A549 (cell line): ENCODE data around the gene ZNF821. TPM values are rescaled to one million over a fixed set of nuclear protein-coding genes. Genes with fewer than 3 reads are reported as not detected.
A peak's percentile ranks its signal among the peaks of the same experiment; 100 is the strongest.

Experiments
- ATAC-seq, 2 experiments: fragments of 200-7000 bp in 1 of 2; fragments of >200 bp in 1 of 2; cut with Nextera tagmentation in 1 of 2; cut with Tn5 transposase in 1 of 2; 3 replicates each; pipeline versions ENCODE4 v1.8.0 to v1.9.1; 2018 to 2020; ENCODE audit warnings: mild to moderate bottlenecking in 1 of 2, moderate library complexity in 1 of 2
- CTCF ChIA-PET: fragments of 300-600 bp; sonication (Branson Sonifier 250); formaldehyde crosslinking; extraction: SDS; loops from one replicate; lab custom pipeline; 2021; ENCODE audit warnings: antibody characterized with exemption, inconsistent platforms; lab: Yijun Ruan, JAX
- POLR2A ChIA-PET: fragments of 350-600 bp; formaldehyde crosslinking; extraction: SDS; loops from one replicate; lab custom pipeline; 2021; ENCODE audit warnings: antibody characterized with exemption, inconsistent platforms; lab: Yijun Ruan, JAX
- DNase-seq, 2 experiments: peaks; one replicate each; pipeline versions ENCODE4 v3.0.0 to v3.0.0-alpha.2; 2011 to 2016; ENCODE audit warnings: low read depth in 1 of 2, low spot score in 1 of 2
- FAIRE-seq: peaks from 2 replicates; lab custom pipeline; 2011; peaks lifted over from hg19 to GRCh38; lab: Jason Lieb, UNC
- H3K27ac ChIP-seq, 2 experiments: fragments of >200 bp; sonication (Bioruptor Twin); formaldehyde crosslinking; 3 replicates each; pipeline ENCODE4 v1.5.1; 2016 to 2017
- H3K4me1 ChIP-seq: fragments of >200 bp; sonication (Bioruptor Twin); formaldehyde crosslinking; 3 replicates; pipeline ENCODE4 v1.6.1; 2016
- H3K4me2 ChIP-seq: fragments of >200 bp; sonication (Bioruptor Twin); formaldehyde crosslinking; 3 replicates; pipeline ENCODE4 v1.6.1; 2016
- H3K4me3 ChIP-seq: fragments of >200 bp; sonication (Bioruptor Twin); formaldehyde crosslinking; 3 replicates; pipeline ENCODE4 v1.5.1; 2016
- H3K9me3 ChIP-seq: fragments of >200 bp; sonication (Bioruptor Twin); formaldehyde crosslinking; 3 replicates; pipeline ENCODE4 v1.6.1; 2016
- CEBPB ChIP-seq, 2 experiments: fragments of >200 bp in 1 of 2; sonication (Bioruptor Twin) in 1 of 2; formaldehyde crosslinking in 1 of 2; IDR thresholded peaks; 2 replicates each; pipeline ENCODE4 v1.6.1; 2012 to 2016
- CHD2 ChIP-seq: fragments of 150-350 bp; IDR thresholded peaks from 2 replicates; pipeline ENCODE4 v1.6.1; 2014; ENCODE audit warnings: low read length; ENCODE audit not compliant: partially characterized antibody
- CHD4 ChIP-seq: fragments of 200-600 bp; sonication (generic); IDR thresholded peaks from 2 replicates; pipeline ENCODE4 v1.6.1; 2016; ENCODE audit warnings: antibody characterized with exemption, mild to moderate bottlenecking, borderline replicate concordance
- EHMT2 ChIP-seq: fragments of 200-600 bp; sonication (generic); IDR thresholded peaks from 2 replicates; pipeline ENCODE4 v1.6.1; 2016; ENCODE audit warnings: antibody characterized with exemption, low read depth, mild to moderate bottlenecking, moderate library complexity
- EP300 ChIP-seq, 2 experiments: fragments of >200 bp; sonication (Bioruptor Twin); formaldehyde crosslinking; IDR thresholded peaks; 2 replicates in 1 of 2; 3 replicates in 1 of 2; pipeline ENCODE4 v1.6.1; 2016 to 2017
- FOXS1 ChIP-seq: fragments of 250-450 bp; sonication (Bioruptor Pico); IDR thresholded peaks from 2 replicates; pipeline ENCODE4 v1.5.0; 2020; ENCODE audit warnings: mild to moderate bottlenecking, moderate library complexity
- HDAC2 ChIP-seq: fragments of 200-600 bp; sonication (generic); IDR thresholded peaks from 2 replicates; pipeline ENCODE4 v1.6.1; 2016
- HOXA7 ChIP-seq: fragments of 250-450 bp; sonication (Bioruptor Pico); IDR thresholded peaks from 2 replicates; pipeline ENCODE4 v1.5.0; 2020; ENCODE audit warnings: mild to moderate bottlenecking, moderate library complexity
- HOXB13 ChIP-seq: fragments of 250-450 bp; sonication (Bioruptor Pico); IDR thresholded peaks from 2 replicates; pipeline ENCODE4 v1.5.0; 2020; ENCODE audit warnings: low read depth, mild to moderate bottlenecking, moderate library complexity
- HOXB5 ChIP-seq: fragments of 250-450 bp; sonication (Bioruptor Pico); IDR thresholded peaks from 2 replicates; pipeline ENCODE4 v1.5.0; 2020; ENCODE audit warnings: mild to moderate bottlenecking, moderate library complexity
- JUN ChIP-seq, 2 experiments: fragments of >200 bp; sonication (Bioruptor Twin); formaldehyde crosslinking; IDR thresholded peaks; 2 replicates in 1 of 2; 3 replicates in 1 of 2; pipeline ENCODE4 v1.6.1; 2016 to 2017
- KDM1A ChIP-seq: fragments of 200-600 bp; sonication (generic); IDR thresholded peaks from 2 replicates; pipeline ENCODE4 v1.6.1; 2016; ENCODE audit warnings: low read depth, mild to moderate bottlenecking
- MAFK ChIP-seq: fragments of 450-650 bp; IDR thresholded peaks from 2 replicates; pipeline ENCODE4 v1.6.1; 2014; ENCODE audit not compliant: partially characterized antibody
- RAD21 ChIP-seq, 2 experiments: fragments of >200 bp in 1 of 2; sonication (Bioruptor Twin) in 1 of 2; formaldehyde crosslinking in 1 of 2; IDR thresholded peaks in 1 of 2; conservative IDR thresholded peaks in 1 of 2; 2 replicates in 1 of 2; 3 replicates in 1 of 2; pipeline ENCODE4 v1.6.1; 2012 to 2018; ENCODE audit warnings: inconsistent platforms in 1 of 2
- RFX5 ChIP-seq: fragments of 450-650 bp; IDR thresholded peaks from 2 replicates; pipeline ENCODE4 v1.7.1; 2014; ENCODE audit warnings: antibody characterized with exemption, mild to moderate bottlenecking, moderate library complexity
- RNF2 ChIP-seq: fragments of 200-600 bp; sonication (generic); IDR thresholded peaks from 2 replicates; pipeline ENCODE4 v1.6.1; 2016; ENCODE audit warnings: low read depth, mild to moderate bottlenecking, antibody characterized with exemption, moderate library complexity, borderline replicate concordance
- SMC3 ChIP-seq: fragments of >200 bp; sonication (Bioruptor Twin); formaldehyde crosslinking; IDR thresholded peaks from 3 replicates; pipeline ENCODE4 v1.6.1; 2018; ENCODE audit warnings: inconsistent platforms
- ZFP36 ChIP-seq: fragments of 450-650 bp; IDR thresholded peaks from 2 replicates; pipeline ENCODE4 v1.6.1; 2014; ENCODE audit warnings: borderline replicate concordance; ENCODE audit not compliant: partially characterized antibody
- WGBS: methylation state at CpG from one replicate; pipeline ENCODE4 v1.1.6; 2017; ENCODE audit errors: missing lambda C conversion rate; 5-methylcytosine and 5-hydroxymethylcytosine counted together
- polyA plus RNA-seq, 4 experiments: library from polyadenylated mRNA; depleted of rRNA in 3 of 4; stranded (reverse); fragments of >200 nt; fragmentation: RNase III in 1 of 4; extraction: RNeasy Plus Mini Kit Qiagen cat#74134 plus additional on column Dnase treatment in 1 of 4; gene quantifications; 2 replicates in 3 of 4; 3 replicates in 1 of 4; pipeline ENCODE4 v1.2.3, GENCODE V29; 2011 to 2017
- TF ChIP-seq, protein P1 (sequence below): fragments of 250-450 bp; sonication (Bioruptor Pico); IDR thresholded peaks from 2 replicates; pipeline ENCODE4 v1.5.0; 2020; ENCODE audit warnings: low read depth, mild to moderate bottlenecking, moderate library complexity
- TF ChIP-seq, protein P2 (sequence below): fragments of 150-350 bp; IDR thresholded peaks from 2 replicates; pipeline ENCODE4 v1.6.1; 2014; ENCODE audit warnings: low read depth, mild to moderate bottlenecking, low read length
- TF ChIP-seq, protein P3 (sequence below): fragments of 200-600 bp; sonication (generic); IDR thresholded peaks from 2 replicates; pipeline ENCODE4 v1.6.1; 2016; ENCODE audit warnings: antibody characterized with exemption, mild to moderate bottlenecking, moderate library complexity
- TF ChIP-seq, protein P4 (sequence below): fragments of 250-450 bp; sonication (Bioruptor Pico); IDR thresholded peaks from 2 replicates; pipeline ENCODE4 v1.5.0; 2021; ENCODE audit warnings: mild to moderate bottlenecking, moderate library complexity, borderline replicate concordance
- TF ChIP-seq, protein P5 (sequence below): fragments of >200 bp; sonication (Bioruptor Twin); formaldehyde crosslinking; IDR thresholded peaks from 2 replicates; pipeline ENCODE4 v1.6.1; 2016

The ZNF821 gene
- polyA plus RNA-seq, 2 of the 4 experiments (the other 2 are of a cell fraction): 3.8 to 4.5 TPM

DNA sequence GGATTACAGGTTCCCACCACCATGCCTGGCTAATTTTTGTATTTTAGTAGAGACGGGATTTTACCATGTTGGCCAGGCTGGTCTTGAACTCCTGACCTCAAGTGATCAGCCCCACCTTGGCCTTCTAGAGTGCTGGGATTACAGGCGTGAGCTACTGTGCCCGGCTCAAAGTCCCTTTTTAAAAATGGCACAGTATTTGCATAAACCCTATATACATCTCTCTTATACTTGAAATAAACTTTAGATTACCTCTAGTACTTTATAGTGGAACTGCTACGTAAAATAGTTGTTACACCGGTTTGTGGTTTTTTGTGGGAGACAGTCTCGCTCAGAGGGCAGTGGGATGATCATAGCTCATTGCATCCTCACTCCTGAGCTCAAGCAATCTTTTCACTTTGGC, 47.6 kb upstream of the ZNF821 start (continued):
- TF ChIP-seq, protein P1, sequence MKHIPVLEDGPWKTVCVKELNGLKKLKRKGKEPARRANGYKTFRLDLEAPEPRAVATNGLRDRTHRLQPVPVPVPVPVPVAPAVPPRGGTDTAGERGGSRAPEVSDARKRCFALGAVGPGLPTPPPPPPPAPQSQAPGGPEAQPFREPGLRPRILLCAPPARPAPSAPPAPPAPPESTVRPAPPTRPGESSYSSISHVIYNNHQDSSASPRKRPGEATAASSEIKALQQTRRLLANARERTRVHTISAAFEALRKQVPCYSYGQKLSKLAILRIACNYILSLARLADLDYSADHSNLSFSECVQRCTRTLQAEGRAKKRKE: no peak
- TF ChIP-seq EHMT2 (no peak), ZFP36 (no peak), MAFK (no peak)

DNA sequence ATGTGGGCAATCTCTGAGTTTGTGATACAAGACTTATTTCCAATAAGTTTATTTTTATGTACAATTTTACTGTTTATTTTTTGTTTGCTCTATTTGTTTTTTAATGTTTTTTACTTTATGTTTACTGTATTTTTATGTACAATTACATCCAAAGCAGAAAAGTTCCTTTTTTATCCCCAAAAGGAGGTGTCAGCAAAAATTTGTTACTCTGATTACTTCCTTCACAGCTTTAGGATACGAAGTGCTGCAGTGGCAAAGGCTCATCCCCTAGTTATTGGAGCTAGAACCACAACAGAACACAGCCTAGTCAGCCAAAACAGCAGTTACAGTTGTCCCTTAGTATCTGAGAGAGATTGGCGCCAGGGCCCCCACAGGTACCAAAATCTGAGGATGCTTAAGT, 47.0 kb upstream of the ZNF821 start:
- POLR2A ChIA-PET: no interaction called here

DNA sequence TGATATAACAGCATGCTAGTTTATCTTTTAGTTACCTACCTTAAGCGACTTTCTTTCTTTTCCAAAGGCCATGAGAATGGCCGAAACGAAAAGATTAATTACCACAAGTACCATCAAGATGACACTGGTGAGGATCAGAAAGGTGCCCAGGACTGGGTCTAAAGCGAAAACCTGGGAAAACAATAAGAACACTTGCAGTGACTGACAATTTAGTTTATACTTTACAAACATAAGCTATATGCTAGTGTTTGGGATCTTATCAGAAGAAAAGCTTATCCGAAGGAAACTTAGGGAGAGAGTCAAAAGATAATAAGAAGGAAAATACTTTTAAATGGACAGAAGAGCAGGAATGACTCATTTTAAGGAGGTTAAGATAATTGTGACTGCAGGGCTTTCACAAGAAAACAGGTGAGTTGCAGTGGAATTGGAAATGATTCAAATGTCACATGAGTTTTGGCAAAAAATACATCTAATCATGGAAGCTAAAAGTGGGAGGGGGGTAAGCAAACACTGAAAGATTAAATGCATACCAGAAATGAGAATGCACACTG, 46.1 kb upstream of the ZNF821 start:
- ChIA-PET CTCF (interaction anchor here (1.2 to 3.1 kb wide), 4 partner anchors 11 to 47 kb away, joined by 3 to 12 read pairs (median 7); partner anchors contain the start of gene IST1), POLR2A (no interaction called here)
- peaks cover 8% of the 10 kb centered on the region; the same call in 1 of the 3 replicates for H3K4me1 ChIP-seq
- 98% methylated on average over 5 of the region's 5 CpGs for WGBS
- no peak overlapping the region for H3K4me3 ChIP-seq
- H3K9me3 ChIP-seq: no peaks in the 10 kb centered on the region
- no peak overlapping the region for H3K27ac ChIP-seq
- no peak for FAIRE-seq
- no peak for TF ChIP-seq HDAC2
- no peak for TF ChIP-seq HOXA7 (CRISPR knock-in tag)
- no peak for TF ChIP-seq KDM1A
- no peak for TF ChIP-seq ZFP36
- TF ChIP-seq EP300 (IDR thresholded peaks at IDR 0.05): no peak
- TF ChIP-seq, protein P1: no peak
- TF ChIP-seq RNF2: no peak
- no peak for TF ChIP-seq SMC3
- no peak for TF ChIP-seq RAD21 (conservative IDR thresholded peaks at IDR 0.05 in 1 of 2, IDR thresholded peaks at IDR 0.05 in 1 of 2)
- no peak for TF ChIP-seq HOXB13 (CRISPR knock-in tag)
- TF ChIP-seq, protein P2, sequence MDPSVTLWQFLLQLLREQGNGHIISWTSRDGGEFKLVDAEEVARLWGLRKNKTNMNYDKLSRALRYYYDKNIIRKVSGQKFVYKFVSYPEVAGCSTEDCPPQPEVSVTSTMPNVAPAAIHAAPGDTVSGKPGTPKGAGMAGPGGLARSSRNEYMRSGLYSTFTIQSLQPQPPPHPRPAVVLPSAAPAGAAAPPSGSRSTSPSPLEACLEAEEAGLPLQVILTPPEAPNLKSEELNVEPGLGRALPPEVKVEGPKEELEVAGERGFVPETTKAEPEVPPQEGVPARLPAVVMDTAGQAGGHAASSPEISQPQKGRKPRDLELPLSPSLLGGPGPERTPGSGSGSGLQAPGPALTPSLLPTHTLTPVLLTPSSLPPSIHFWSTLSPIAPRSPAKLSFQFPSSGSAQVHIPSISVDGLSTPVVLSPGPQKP: no peak
- TF ChIP-seq HOXB5 (CRISPR knock-in tag): no peak
- TF ChIP-seq, protein P3, sequence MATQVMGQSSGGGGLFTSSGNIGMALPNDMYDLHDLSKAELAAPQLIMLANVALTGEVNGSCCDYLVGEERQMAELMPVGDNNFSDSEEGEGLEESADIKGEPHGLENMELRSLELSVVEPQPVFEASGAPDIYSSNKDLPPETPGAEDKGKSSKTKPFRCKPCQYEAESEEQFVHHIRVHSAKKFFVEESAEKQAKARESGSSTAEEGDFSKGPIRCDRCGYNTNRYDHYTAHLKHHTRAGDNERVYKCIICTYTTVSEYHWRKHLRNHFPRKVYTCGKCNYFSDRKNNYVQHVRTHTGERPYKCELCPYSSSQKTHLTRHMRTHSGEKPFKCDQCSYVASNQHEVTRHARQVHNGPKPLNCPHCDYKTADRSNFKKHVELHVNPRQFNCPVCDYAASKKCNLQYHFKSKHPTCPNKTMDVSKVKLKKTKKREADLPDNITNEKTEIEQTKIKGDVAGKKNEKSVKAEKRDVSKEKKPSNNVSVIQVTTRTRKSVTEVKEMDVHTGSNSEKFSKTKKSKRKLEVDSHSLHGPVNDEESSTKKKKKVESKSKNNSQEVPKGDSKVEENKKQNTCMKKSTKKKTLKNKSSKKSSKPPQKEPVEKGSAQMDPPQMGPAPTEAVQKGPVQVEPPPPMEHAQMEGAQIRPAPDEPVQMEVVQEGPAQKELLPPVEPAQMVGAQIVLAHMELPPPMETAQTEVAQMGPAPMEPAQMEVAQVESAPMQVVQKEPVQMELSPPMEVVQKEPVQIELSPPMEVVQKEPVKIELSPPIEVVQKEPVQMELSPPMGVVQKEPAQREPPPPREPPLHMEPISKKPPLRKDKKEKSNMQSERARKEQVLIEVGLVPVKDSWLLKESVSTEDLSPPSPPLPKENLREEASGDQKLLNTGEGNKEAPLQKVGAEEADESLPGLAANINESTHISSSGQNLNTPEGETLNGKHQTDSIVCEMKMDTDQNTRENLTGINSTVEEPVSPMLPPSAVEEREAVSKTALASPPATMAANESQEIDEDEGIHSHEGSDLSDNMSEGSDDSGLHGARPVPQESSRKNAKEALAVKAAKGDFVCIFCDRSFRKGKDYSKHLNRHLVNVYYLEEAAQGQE: no peak
- no peak for TF ChIP-seq JUN (IDR thresholded peaks at IDR 0.05)
- no peak for TF ChIP-seq MAFK
- no peak for TF ChIP-seq FOXS1 (CRISPR knock-in tag)
- TF ChIP-seq, protein P4, sequence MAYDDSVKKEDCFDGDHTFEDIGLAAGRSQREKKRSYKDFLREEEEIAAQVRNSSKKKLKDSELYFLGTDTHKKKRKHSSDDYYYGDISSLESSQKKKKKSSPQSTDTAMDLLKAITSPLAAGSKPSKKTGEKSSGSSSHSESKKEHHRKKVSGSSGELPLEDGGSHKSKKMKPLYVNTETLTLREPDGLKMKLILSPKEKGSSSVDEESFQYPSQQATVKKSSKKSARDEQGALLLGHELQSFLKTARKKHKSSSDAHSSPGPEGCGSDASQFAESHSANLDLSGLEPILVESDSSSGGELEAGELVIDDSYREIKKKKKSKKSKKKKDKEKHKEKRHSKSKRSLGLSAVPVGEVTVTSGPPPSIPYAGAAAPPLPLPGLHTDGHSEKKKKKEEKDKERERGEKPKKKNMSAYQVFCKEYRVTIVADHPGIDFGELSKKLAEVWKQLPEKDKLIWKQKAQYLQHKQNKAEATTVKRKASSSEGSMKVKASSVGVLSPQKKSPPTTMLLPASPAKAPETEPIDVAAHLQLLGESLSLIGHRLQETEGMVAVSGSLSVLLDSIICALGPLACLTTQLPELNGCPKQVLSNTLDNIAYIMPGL (CRISPR knock-in tag): no peak
- no peak for TF ChIP-seq CHD4
- TF ChIP-seq, protein P5, sequence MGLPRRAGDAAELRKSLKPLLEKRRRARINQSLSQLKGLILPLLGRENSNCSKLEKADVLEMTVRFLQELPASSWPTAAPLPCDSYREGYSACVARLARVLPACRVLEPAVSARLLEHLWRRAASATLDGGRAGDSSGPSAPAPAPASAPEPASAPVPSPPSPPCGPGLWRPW: no peak
- no peak for TF ChIP-seq CHD2
- no peak for DNase-seq
- no peak overlapping the region for H3K4me2 ChIP-seq
- no peak for ATAC-seq

More for the DNA sequence above, 47.0 kb upstream of the ZNF821 start:
- Histone ChIP-seq H3K27ac (no peak overlapping the region), H3K4me2 (no peak overlapping the region), H3K4me1 (peaks cover 8% of the 10 kb centered on the region; the same call in 1 of the 3 replicates), H3K9me3 (no peaks in the 10 kb centered on the region), H3K4me3 (no peak overlapping the region)
- no peak for TF ChIP-seq CEBPB (IDR thresholded peaks at IDR 0.05)
- TF ChIP-seq MAFK: peak; percentile 74
- no peak for TF ChIP-seq RFX5
- no peak for ATAC-seq
- WGBS: 96% methylated on average over 2 of the region's 2 CpGs
- no peak for FAIRE-seq
- CTCF ChIA-PET: interaction anchor here (0.6 kb wide), 1 partner anchor 41 kb away, joined by 3 read pairs; no protein-coding TSS in a partner anchor
- DNase-seq: no peak
